HG03442 (cell line): ENCODE data around the gene MYOD1.

ENCODE experiments used
- ATAC-seq: cut with Tn5 transposase; IDR thresholded peaks from one replicate; pipeline ENCODE4 v1.9.1; 2021; ENCODE audit warnings: mild to moderate bottlenecking, moderate library complexity; ENCODE audit not compliant: unreplicated experiment

The MYOD1 gene

GRCh38 chr11:17733261-17733660, 13.9 kb downstream of the MYOD1 start:
- ATAC-seq: no peak

GRCh38 chr11:17734418-17734911, 15.1 kb downstream of the MYOD1 start, which contains the start of gene KCNC1:
Gene KCNC1, plus strand, starts transcription at chr11:17734781. Its CDS starts 1,222 bp downstream, at chr11:17736003.
- no peak for ATAC-seq

DNA sequence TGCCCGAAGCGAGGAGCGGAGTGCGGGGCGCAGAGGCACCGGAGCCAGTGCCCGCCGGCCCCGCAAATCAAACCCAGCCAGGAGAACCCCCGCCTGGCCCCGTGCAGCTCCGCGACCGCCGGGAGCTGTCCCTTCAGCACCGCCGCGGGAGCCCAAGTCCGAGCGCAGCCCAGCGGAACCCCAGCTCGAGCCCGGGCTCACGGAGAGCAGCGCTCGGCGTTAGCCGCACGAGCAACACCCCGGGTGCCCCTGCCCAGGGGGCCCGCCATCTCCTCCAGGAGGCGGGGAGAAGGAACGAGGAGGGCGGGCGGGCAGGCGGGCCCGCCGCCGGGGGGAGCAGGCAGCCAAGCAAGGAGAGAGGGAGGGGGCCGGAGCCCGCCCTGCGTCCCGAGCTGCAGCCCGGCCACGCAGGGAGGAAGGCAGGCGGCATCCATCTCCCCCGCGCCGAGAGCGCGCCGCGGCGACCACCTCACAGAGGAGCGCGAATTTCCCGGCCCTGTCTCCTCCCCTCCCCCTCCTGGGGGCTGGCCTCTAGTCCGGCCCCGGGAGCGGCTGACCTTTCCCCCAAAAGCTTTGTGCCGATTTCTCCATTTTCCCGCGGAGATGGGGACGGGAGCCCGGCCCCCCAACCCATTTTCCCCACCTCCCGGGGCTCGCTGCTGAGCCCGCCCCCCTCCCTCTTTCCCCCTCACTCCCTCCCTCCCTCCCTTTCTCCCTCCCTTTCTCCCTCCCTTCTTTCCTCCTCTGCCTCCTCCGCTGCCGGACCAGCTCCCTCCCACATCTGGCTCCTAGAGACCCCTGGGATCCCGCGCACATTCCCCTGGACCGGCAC, 15.8 kb downstream of the MYOD1 start:
- no peak for ATAC-seq

DNA sequence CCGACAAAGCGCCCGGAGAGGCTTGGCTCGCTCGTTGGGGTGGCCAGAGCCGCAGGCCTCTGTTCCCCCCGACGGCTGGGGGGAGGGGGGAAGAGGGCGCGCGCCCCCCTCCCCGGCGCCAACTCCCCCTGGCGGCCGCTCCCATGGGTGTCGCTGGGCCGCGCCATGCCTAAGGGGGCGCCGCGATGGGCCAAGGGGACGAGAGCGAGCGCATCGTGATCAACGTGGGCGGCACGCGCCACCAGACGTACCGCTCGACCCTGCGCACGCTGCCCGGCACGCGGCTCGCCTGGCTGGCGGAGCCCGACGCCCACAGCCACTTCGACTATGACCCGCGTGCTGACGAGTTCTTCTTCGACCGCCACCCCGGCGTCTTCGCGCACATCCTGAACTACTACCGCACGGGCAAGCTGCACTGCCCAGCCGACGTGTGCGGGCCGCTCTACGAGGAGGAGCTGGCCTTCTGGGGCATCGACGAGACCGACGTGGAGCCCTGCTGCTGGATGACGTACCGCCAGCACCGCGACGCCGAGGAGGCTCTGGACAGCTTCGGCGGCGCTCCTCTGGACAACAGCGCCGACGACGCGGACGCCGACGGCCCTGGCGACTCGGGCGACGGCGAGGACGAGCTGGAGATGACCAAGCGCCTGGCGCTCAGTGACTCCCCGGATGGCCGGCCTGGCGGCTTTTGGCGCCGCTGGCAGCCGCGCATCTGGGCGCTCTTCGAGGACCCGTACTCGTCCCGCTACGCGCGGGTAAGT, 16.6 kb downstream of the MYOD1 start:
- ATAC-seq: no peak

GRCh38 chr11:17736579-17736893, 17.2 kb downstream of the MYOD1 start:
- ATAC-seq: no peak

GRCh38 chr11:17736930-17737817, 17.8 kb downstream of the MYOD1 start:
- no peak for ATAC-seq

DNA sequence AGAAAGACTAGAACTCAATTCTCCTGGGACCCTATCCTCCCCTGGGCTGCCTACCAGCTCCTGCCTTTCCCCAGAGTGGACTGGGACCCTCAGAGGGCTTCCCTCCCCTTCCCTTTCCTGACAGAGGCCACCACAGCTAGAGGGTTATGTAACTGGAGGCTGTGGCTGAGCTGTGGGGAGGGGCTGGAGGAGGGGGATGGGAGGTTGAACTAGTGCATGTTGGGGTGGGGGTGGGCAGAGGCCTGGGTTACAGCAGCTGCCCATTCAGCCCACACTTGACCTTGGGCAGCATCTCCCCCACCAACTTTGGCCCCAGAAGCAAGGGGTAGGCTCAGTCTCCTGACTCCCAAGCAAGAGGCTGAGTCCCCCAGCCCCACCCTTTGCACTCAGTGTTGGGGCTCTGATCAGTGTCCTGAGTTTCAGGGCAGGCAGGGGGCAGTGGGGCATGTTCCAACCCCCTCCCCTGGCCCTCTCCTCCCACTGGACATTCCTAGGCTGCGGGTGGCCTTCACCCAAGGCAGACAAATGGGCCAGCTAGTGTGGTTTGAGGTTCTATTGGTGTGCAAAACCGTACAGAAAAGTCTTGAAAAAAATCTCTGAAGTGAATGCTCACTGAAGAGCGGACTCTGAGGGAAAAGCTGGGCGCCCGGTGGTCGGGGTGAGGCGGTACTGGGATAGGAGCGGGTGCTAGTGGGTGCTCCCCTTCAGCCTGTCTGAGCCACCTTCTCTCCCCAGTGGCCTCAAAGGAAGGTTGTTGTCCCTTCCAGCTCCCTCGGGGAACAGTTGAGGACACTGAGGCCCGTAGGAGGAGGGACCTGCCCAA, 19.0 kb downstream of the MYOD1 start:
- ATAC-seq: no peak

GRCh38 chr11:17739945-17740338, 20.6 kb downstream of the MYOD1 start:
- no peak for ATAC-seq

DNA sequence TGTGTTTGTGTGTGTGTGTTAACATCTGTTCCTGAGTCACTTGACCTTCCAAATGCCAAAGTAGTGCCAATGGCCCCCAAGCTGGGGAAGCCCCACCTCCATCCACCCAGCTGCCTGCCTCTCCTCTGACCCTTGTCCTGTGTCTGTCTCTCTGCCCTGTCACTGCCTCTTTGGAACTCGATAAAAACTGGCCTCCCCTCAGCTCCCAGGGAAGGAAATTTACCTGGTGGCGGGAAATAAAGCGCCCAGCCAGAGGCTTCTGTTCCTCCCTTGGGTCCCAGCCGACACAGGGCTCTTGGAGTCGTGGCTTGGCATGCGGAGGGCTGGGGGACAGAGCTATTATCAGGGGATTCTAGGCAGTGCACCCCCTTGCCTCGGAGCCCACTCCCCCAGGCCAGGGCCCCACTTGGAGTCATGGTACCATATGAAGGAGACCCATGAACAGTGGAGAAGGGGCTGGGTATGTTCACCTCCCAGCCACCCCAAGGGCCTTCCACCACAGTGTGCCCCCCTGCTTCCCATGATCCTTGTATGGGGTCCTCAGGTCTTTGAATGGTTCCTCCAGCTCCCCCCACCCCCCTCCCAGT, 21.4 kb downstream of the MYOD1 start:
- no peak for ATAC-seq

DNA sequence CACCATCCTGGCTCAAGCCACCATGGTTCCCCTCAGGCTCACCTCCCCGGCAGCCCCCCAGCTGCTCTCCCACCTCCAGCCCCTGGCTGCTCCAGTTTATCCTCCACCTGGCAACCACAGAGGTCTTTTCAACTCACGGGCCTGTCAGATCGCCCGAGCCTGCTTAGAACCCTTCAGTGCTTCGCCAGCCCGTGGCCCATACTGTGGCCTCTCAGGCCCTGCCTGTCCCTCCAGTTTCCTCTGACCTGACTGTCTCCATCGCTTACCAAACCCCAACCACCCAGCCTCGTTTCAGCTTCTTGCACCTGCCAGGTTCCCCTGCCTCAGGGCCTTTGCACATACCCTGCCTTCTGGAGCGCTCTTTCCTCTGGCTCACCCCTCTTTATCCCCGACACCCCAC, 22.1 kb downstream of the MYOD1 start:
- ATAC-seq: no peak

GRCh38 chr11:17742019-17742418, 22.6 kb downstream of the MYOD1 start:
- no peak for ATAC-seq

GRCh38 chr11:17743026-17743807, 23.8 kb downstream of the MYOD1 start:
- no peak for ATAC-seq

- ATAC-seq: no peak
These were observed 24.4 kb downstream of the MYOD1 start for GRCh38 chr11:17743808-17744119.

GRCh38 chr11:17744151-17744940, 25.0 kb downstream of the MYOD1 start:
- ATAC-seq: no peak

DNA sequence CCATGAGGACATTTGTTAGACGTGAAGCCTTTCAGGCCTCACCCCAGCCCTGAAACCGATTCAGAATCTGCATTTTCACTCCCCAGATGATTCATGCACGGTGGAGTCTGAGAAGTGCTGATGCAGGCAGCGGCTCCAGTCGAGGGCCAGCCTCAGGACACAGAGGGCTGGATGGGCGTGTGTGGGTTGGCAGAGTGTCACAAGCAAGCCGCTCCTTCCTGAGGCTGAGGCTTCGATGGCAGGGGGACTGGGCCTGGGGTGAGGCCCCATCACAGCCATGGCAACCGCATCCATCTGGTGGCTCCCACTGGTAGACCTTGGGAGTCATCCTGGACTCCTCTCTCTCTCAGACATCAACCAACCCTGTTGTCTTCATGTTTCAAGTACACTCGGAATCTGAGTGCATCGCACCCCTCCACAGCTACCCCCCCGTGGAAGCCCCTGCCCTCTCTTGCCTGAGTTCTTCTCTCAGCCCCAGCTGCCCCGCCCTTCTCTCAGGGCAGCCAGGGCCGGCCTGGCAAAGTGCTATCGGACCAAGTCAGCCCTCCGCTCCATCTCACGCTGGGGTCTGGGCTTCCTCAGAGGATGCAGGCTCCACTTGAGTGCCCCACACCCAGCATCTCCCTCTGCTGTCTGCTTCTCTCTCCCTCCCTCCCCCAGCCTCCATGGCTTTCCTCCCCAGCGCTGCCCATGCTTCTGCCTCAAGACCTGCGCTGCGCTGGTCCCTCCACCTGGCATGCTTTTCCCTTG, 25.8 kb downstream of the MYOD1 start:
- ATAC-seq: no peak

DNA sequence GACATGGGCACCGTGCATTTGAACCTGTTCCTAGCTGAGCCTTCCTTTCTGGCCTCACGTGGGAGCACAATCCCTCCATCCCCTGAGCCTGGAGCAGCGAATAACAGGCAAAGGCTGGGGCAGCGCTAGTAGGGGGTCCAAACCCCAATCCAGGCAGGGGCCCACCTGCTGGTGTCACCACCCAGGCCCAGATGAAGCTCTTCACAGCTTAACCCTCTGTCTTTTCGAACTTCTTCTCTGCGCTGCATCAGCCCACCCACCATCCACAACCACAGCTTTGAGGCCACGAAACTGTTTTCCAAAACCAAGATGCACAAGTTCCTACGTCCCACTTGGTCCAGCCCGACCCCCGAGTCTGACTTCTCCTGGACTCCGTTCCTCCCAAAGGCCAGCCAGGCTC, 26.7 kb downstream of the MYOD1 start:
- ATAC-seq: no peak

DNA sequence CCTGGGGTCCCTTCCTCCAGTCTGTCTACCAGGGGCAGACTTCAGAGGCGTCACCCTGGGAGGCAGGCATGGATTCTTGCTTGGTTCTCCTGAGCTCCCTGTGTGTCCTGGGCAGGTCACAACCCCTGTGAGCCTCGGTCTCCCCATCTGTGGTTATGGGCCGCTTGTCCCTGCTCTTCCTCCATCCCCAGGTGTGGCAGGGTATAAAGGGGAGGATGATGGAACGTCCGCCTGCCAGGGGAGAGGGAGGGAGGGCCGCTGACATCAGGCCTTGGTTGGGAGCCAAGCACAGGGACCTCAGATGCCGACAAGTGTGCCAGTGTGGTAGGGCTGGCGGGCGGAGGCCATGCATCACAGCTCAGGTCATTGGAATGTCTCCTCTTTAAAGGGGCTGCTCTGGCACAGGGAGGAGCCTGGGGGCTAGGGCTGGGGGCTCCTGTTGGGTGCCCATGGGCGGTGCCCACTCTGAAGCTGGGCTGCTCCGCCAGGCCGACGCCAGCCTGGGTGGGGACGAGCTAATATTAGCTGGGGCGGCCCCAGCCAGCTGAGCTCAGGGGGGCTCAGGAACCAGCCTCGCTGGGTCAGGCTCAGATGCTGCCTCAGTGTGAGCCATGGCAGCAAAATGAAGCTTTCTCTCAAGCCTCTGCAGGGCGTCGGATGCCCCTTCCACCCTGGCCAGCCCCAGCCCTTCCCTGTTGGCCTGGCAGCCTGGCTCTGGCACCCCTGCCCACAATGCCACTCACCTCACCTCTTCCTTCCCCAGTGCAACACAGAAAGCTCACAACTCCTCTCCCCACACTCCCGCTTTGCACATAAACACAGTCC, 28.0 kb downstream of the MYOD1 start:
- ATAC-seq: no peak
